HepG2 (cell line): ENCODE data around the gene CD300H. TPM values are rescaled to one million over a fixed set of nuclear protein-coding genes. Genes with fewer than 3 reads are reported as not detected.

Experiments
- ZBTB3 ChIP-seq: sonication (generic); formaldehyde crosslinking; IDR thresholded peaks from 2 replicates; pipeline ENCODE4 v1.4.0; 2020; ENCODE audit warnings: low read depth, mild to moderate bottlenecking, moderate library complexity, missing genetic modification reagents, borderline replicate concordance
- polyA plus RNA-seq, 8 experiments: library from polyadenylated mRNA; depleted of rRNA in 3 of 8; stranded (reverse) in 7 of 8; unstranded in 1 of 8; fragments of >200 nt; fragmentation: Illumina TruSeq in 4 of 8; extraction: Trizol in 4 of 8; gene quantifications; 2 replicates each; pipeline versions ENCODE4 v1.2.1 to v1.2.3, GENCODE V29; 2011 to 2016; ENCODE audit warnings: low read depth in 4 of 8, missing spikeins in 1 of 8, mixed read lengths in 1 of 8; ENCODE audit not compliant: insufficient read depth in 1 of 8
- total RNA-seq, 5 experiments: library from RNA; depleted of rRNA; stranded (reverse); fragments of >200 nt; fragmentation: Illumina TruSeq; extraction: Trizol; gene quantifications; 2 replicates each; pipeline ENCODE4 v1.2.3, GENCODE V29; 2016; ENCODE audit warnings: low read depth in 1 of 5
- TF ChIP-seq, protein P1 (sequence below): fragments of 450-650 bp; IDR thresholded peaks from 2 replicates; pipeline ENCODE4 v1.6.1; 2016
- TF ChIP-seq, protein P2 (sequence below): sonication (generic); formaldehyde crosslinking; IDR thresholded peaks from 2 replicates; pipeline ENCODE4 v1.4.0; 2020; ENCODE audit warnings: missing genetic modification reagents
- TF ChIP-seq, protein P3 (sequence below): IDR thresholded peaks from 2 replicates; pipeline ENCODE4 v1.6.1; 2012; ENCODE audit warnings: low read length, improper control_type of control experiment
- TF ChIP-seq, protein P4 (sequence below): IDR thresholded peaks from 2 replicates; pipeline ENCODE4 v1.6.1; 2016; ENCODE audit warnings: low read depth, control low read depth

Gene CD300H
- total and polyA plus RNA-seq, 2 of the 13 experiments (the other 11 are each of a cell fraction or from before 2014, with no cell fraction given) = not detected

DNA sequence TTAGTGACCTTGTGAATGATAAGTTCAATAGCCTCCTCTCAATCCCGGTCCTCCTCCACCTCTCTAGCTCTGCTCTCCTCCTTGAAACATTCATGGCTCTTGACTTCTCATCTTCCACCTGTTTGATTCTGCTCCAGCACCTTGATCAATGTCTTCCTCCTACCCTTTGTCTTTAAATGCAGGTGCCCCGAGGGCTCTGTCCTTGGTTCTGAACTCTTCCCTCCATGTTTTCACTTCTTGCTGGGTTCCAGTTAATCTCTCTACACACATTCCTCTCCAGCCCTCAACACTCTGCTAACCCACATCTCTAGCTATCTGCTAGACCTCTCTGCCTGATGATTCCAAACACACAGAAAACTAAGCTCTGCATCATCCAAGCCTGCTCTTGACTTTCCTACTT, 42.8 kb upstream of the CD300H start (continued):
- TF ChIP-seq, protein P1, sequence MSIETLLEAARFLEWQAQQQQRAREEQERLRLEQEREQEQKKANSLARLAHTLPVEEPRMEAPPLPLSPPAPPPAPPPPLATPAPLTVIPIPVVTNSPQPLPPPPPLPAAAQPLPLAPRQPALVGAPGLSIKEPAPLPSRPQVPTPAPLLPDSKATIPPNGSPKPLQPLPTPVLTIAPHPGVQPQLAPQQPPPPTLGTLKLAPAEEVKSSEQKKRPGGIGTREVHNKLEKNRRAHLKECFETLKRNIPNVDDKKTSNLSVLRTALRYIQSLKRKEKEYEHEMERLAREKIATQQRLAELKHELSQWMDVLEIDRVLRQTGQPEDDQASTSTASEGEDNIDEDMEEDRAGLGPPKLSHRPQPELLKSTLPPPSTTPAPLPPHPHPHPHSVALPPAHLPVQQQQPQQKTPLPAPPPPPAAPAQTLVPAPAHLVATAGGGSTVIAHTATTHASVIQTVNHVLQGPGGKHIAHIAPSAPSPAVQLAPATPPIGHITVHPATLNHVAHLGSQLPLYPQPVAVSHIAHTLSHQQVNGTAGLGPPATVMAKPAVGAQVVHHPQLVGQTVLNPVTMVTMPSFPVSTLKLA = no peak
- TF ChIP-seq ZBTB3 = no peak
- TF ChIP-seq, protein P2, sequence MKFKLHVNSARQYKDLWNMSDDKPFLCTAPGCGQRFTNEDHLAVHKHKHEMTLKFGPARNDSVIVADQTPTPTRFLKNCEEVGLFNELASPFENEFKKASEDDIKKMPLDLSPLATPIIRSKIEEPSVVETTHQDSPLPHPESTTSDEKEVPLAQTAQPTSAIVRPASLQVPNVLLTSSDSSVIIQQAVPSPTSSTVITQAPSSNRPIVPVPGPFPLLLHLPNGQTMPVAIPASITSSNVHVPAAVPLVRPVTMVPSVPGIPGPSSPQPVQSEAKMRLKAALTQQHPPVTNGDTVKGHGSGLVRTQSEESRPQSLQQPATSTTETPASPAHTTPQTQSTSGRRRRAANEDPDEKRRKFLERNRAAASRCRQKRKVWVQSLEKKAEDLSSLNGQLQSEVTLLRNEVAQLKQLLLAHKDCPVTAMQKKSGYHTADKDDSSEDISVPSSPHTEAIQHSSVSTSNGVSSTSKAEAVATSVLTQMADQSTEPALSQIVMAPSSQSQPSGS (CRISPR knock-in tag) = no peak
- TF ChIP-seq, protein P3, sequence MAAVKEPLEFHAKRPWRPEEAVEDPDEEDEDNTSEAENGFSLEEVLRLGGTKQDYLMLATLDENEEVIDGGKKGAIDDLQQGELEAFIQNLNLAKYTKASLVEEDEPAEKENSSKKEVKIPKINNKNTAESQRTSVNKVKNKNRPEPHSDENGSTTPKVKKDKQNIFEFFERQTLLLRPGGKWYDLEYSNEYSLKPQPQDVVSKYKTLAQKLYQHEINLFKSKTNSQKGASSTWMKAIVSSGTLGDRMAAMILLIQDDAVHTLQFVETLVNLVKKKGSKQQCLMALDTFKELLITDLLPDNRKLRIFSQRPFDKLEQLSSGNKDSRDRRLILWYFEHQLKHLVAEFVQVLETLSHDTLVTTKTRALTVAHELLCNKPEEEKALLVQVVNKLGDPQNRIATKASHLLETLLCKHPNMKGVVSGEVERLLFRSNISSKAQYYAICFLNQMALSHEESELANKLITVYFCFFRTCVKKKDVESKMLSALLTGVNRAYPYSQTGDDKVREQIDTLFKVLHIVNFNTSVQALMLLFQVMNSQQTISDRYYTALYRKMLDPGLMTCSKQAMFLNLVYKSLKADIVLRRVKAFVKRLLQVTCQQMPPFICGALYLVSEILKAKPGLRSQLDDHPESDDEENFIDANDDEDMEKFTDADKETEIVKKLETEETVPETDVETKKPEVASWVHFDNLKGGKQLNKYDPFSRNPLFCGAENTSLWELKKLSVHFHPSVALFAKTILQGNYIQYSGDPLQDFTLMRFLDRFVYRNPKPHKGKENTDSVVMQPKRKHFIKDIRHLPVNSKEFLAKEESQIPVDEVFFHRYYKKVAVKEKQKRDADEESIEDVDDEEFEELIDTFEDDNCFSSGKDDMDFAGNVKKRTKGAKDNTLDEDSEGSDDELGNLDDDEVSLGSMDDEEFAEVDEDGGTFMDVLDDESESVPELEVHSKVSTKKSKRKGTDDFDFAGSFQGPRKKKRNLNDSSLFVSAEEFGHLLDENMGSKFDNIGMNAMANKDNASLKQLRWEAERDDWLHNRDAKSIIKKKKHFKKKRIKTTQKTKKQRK = no peak
- TF ChIP-seq, protein P4, sequence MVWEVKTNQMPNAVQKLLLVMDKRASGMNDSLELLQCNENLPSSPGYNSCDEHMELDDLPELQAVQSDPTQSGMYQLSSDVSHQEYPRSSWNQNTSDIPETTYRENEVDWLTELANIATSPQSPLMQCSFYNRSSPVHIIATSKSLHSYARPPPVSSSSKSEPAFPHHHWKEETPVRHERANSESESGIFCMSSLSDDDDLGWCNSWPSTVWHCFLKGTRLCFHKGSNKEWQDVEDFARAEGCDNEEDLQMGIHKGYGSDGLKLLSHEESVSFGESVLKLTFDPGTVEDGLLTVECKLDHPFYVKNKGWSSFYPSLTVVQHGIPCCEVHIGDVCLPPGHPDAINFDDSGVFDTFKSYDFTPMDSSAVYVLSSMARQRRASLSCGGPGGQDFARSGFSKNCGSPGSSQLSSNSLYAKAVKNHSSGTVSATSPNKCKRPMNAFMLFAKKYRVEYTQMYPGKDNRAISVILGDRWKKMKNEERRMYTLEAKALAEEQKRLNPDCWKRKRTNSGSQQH (CRISPR knock-in tag) = no peak
